ENCODE data around the gene B3GALNT2. TPM values are rescaled to one million over a fixed set of nuclear protein-coding genes. Genes with fewer than 3 reads are reported as not detected.

Gene B3GALNT2
- total RNA-seq, 1 experiment from 2014 or later = 56.6 TPM

DNA sequence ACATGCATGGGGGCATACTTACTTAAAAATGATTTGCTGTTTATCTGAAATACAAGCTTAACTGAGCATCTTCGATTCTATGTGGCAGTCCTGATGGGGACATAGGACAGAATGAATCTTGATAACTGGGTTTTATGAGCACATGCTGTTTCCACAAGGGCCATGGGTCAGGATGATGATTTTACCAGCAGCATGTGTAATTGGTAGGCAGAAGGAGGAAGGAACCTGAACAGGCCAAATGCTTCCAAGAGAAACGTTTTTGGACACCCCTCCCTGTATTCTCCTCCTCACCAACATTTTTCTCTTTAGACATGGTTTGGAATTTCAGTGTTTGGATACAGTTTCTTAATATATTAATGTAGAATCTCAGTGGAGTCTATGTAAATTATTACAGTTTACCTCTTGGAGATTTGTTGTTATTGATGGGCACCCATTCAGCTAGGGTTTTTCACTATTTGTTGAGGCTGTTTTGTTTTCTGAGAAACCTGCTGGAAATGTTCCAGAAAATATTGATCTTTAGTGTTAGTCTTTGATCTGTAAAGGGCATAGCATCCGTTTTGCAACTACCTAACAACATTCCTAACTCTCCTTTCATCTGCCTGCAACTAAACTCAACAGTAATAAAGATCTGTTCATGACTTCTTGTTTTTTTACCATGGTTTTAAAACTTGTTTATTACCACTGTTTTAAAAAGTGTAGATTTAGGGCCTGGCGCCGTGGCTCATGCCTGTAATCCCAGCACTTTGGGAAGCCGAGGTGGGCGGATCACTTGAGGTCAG lies 95.0 kb downstream of the B3GALNT2 start:
- no peak for DNase-seq (ENCODE audit: low spot score)

DNA sequence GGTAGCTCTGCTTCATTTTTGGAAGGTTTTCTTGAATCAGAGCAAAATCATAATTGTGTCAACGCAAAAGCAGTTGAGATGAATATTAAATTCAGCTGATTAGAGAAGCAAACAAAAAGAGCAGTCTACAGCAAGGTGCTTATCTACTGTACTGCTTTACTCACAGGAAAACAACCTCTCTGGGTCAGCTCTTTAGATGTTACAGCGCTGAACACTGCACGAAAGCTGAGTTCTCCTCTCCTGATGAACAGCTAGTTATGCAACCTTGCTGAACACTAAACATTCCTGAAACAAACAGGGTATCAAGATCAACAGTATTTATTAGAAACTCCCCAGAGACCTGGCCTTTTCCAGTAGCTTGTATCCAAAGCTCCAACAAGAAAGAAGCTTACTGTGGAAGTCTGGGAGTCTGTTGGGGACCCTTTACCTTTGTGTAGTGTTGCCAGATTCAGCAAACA lies 95.7 kb downstream of the B3GALNT2 start:
- DNase-seq (ENCODE audit: low spot score) = no peak

DNA sequence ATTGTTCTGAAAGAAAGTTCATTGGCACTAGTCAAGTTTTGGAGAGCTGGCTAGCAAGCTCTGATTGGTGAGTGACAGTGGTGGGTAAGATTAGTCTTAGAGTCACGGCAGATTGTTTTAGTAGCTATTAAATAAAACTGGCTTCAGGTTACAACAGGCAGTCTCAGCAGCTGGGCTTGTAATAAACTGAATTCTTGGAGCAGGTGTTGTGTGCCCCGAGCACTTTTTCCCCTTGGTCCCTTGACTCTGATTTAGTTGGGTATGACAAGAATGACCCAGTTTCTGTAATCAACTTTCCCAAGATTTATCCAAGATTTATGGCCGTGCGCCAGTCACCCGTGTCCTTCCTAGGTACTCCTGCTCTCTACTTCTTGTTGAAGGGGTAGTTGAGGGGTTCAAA lies 96.8 kb downstream of the B3GALNT2 start:
- DNase-seq (ENCODE audit: low spot score) = no peak

DNA sequence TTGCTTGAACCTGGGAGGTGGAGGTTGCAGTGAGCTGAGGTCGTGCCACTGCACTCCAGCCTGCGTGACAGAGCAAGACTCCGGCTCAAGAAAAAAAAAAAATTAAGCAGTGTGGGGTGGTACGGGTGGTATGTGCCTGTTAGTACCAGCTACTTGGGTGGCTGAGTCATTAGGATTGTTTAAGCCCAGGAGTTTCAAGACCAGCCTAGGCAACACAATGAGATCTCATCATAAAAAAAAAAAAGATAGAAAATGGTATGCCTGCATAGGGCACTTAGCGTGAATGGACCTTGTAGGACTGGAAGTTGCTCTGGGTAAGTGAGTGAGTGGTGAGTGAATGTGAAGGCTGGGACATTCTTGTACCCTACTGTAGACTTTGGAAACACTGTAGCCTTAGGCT lies 100.1 kb downstream of the B3GALNT2 start:
- DNase-seq (ENCODE audit: low spot score) = peak; percentile 62

DNA sequence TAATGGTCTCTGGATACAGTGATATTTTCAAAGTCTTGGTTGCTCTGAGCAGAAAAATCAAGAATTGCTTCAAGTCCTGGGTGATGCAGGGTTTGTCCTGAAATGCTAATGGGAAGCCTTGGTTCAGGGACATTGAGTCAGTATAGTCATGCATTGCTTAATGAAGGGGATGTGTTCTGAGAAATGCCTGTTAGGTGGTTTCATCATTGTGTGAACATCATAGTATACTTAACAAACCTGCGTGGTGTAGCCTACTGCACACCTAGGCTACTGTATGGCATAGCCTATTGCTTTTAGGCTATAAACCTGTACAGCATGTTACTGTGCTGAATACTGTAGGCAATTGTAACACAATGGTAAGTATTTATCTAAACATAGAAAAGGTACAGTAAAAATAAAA lies 100.7 kb downstream of the B3GALNT2 start:
- no peak for DNase-seq (ENCODE audit: low spot score)

DNA sequence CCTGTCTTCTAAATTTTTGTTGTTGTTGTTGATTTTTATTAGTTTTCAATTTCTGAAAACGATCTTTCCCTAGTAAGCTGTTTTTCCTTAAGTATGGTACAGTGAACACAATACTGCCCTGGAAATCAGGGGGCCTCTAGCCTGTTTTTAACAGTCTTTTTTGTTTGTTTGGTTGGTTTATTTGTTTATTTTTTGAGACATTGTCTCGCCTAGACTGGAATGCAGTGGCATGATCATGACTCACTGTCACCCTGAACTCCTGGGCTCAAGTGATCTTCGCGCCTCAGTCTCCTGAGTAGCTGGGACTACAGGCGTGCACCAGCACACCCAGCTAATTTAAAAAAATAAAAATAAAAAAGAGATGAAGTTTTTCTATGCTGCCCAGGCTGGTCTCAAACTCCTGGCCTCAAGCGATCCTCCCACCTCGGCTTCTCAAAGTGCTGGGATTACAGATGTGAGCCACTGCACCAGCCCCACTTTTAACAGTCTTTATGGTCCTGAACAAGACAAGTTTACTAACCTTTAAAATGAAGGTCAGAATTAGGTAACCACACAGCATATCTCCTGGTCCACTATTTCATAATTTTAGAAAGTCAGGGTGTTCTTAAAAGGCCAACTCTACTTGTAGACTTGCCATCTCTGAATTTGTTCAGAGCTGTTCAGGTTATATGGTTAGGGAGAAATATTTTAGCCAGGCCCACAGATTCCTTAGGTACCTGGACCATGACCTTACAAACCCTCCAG lies 101.6 kb downstream of the B3GALNT2 start:
- DNase-seq (ENCODE audit: low spot score) = peak; percentile 47

DNA sequence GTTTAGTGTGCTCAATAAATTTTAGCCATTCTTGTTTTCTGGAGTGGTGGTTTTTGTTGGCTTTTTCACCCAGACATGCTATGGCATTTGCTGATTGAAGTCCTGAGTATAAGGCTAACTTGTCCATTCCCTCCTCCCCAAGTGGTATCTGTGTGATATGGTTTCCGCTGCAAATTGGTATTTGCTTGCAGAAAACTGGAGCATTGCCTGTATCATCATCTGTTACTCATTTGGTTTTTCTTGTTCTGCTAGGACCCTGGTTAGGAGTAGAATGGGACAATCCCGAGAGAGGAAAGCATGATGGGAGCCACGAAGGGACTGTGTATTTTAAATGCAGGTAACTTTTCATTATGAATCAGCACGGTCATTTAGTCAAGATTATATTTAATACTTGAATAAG lies 103.0 kb downstream of the B3GALNT2 start:
- DNase-seq (ENCODE audit: low spot score) = no peak

Other genes with a start within 250 kb of the B3GALNT2 start
- gene ARID4B, start 176.3 kb downstream of the B3GALNT2 start, total RNA-seq (2014; rRNA removed; shearing (Covaris generic)) = 27.6 and 29.9 TPM in 2 replicates
- 51.9 and 64.1 TPM in 2 replicates for gene GGPS1, start 175.9 kb downstream of the B3GALNT2 start, total RNA-seq (2014; rRNA removed; shearing (Covaris generic))
- gene TBCE, start 137.0 kb downstream of the B3GALNT2 start, total RNA-seq (2014; rRNA removed; shearing (Covaris generic)) = 49.8 and 58.3 TPM in 2 replicates
- gene GNG4, start 145.3 kb upstream of the B3GALNT2 start, total RNA-seq (2014; rRNA removed; shearing (Covaris generic)) = 3.2 and 3.5 TPM in 2 replicates